PC-3 (cell line): ENCODE measurements around the gene ANKH. TPM values are rescaled to one million over a fixed set of nuclear protein-coding genes. Genes with fewer than 3 reads are reported as not detected.
A peak's percentile ranks its signal among the peaks of the same experiment; 100 is the strongest.

ENCODE experiments used
- ATAC-seq: fragments of 200-7000 bp; cut with Tn5 transposase; 2 replicates; pipeline ENCODE4 v1.9.1; 2020; ENCODE audit warnings: mild to moderate bottlenecking, moderate library complexity
- BruUV-seq: library from RNA; stranded (reverse); fragments of 400-500 nt; replicated peaks from 2 replicates; lab custom pipeline; 2021; lab: Mats Ljungman, UMichigan
- CTCF ChIA-PET: fragments of 300-600 bp; sonication (Branson Sonifier 250); formaldehyde crosslinking; loops from one replicate; lab custom pipeline; 2022; ENCODE audit warnings: antibody characterized with exemption; lab: Charles Lee
- POLR2A ChIA-PET: fragments of 300-600 bp; sonication (Branson Sonifier 250); formaldehyde crosslinking; loops from one replicate; lab custom pipeline; 2022; ENCODE audit warnings: antibody characterized with exemption; ENCODE audit not compliant: unreplicated experiment; lab: Charles Lee
- DNase-seq: peaks from one replicate; pipeline ENCODE4 v3.0.0-alpha.2; 2015
- H2AFZ ChIP-seq: fragments of 300-600 bp; sonication (generic); 2 replicates; pipeline ENCODE4 v1.6.0; 2016; ENCODE audit warnings: antibody characterized with exemption, low read length
- H3F3A ChIP-seq: fragments of 300-600 bp; sonication (generic); one replicate; pipeline ENCODE4 v1.6.0; 2017; ENCODE audit warnings: antibody characterized with exemption, low read length, control low read depth, mild to moderate bottlenecking; ENCODE audit not compliant: unreplicated experiment
- H3K27ac ChIP-seq: fragments of 300-600 bp; sonication (generic); 2 replicates; pipeline ENCODE4 v1.5.1; 2016; ENCODE audit warnings: mild to moderate bottlenecking, low read length
- H3K27me3 ChIP-seq: fragments of 300-600 bp; sonication (generic); 2 replicates; pipeline ENCODE4 v1.6.1; 2016; ENCODE audit warnings: low read length, mixed read lengths
- H3K36me3 ChIP-seq: fragments of 300-600 bp; sonication (generic); 2 replicates; pipeline ENCODE4 v1.6.1; 2016; ENCODE audit warnings: low read depth, mixed run types, low read length, mixed read lengths
- H3K4me1 ChIP-seq: fragments of 300-600 bp; sonication (generic); 2 replicates; pipeline ENCODE4 v1.5.1; 2016; ENCODE audit warnings: low read length; ENCODE audit not compliant: insufficient read depth
- H3K4me2 ChIP-seq: fragments of 300-600 bp; sonication (generic); 2 replicates; pipeline ENCODE4 v1.6.0; 2016; ENCODE audit warnings: low read length
- H3K4me3 ChIP-seq: fragments of 300-600 bp; sonication (generic); 2 replicates; pipeline ENCODE4 v1.5.1; 2016; ENCODE audit warnings: mild to moderate bottlenecking, low read length, mixed read lengths
- H3K79me2 ChIP-seq: fragments of 300-600 bp; sonication (generic); 2 replicates; pipeline ENCODE4 v1.6.1; 2017; ENCODE audit warnings: low read length, mixed read lengths
- H3K9ac ChIP-seq: fragments of 300-600 bp; sonication (generic); 2 replicates; pipeline ENCODE4 v1.6.0; 2016; ENCODE audit warnings: mild to moderate bottlenecking, low read length
- H3K9me2 ChIP-seq: fragments of 300-600 bp; sonication (generic); replicated peaks from 2 replicates; pipeline ENCODE4 v1.6.1; 2016; ENCODE audit warnings: mixed run types, low read length, mixed read lengths
- H3K9me3 ChIP-seq: fragments of 300-600 bp; sonication (generic); 2 replicates; pipeline ENCODE4 v1.6.1; 2016; ENCODE audit warnings: low read length, mixed read lengths
- H4K20me1 ChIP-seq: fragments of 300-600 bp; sonication (generic); 2 replicates; pipeline ENCODE4 v1.6.1; 2016; ENCODE audit warnings: low read length, mixed read lengths
- EZH2 ChIP-seq: fragments of 300-600 bp; sonication (generic); IDR thresholded peaks from one replicate; pipeline ENCODE4 v1.6.1; 2017; ENCODE audit warnings: antibody characterized with exemption, mild to moderate bottlenecking, low read length; ENCODE audit not compliant: unreplicated experiment
- EZH2phosphoT487 ChIP-seq: fragments of 300-600 bp; sonication (generic); IDR thresholded peaks from 2 replicates; pipeline ENCODE4 v1.6.1; 2018; ENCODE audit warnings: mild to moderate bottlenecking, antibody characterized with exemption, low read length, borderline replicate concordance
- intact Hi-C: fragments of 100-400 bp; cut with micrococcal nuclease; formaldehyde crosslinking; loops from 2 replicates; pipeline ENCODE4 v1.9.0; 2023
- total RNA-seq: library from RNA; depleted of rRNA; stranded (reverse); fragments of >200 nt; gene quantifications from 2 replicates; pipeline ENCODE4 v1.2.3, GENCODE V29; 2014
- TF ChIP-seq, protein P1 (sequence below): fragments of 300-600 bp; sonication (generic); conservative IDR thresholded peaks from 2 replicates; pipeline ENCODE4 v1.5.1; 2017; ENCODE audit warnings: antibody characterized with exemption, low read depth, mild to moderate bottlenecking, low read length

Gene ANKH
- total RNA-seq, 1 experiment from 2014 or later, result 11.6 TPM

DNA sequence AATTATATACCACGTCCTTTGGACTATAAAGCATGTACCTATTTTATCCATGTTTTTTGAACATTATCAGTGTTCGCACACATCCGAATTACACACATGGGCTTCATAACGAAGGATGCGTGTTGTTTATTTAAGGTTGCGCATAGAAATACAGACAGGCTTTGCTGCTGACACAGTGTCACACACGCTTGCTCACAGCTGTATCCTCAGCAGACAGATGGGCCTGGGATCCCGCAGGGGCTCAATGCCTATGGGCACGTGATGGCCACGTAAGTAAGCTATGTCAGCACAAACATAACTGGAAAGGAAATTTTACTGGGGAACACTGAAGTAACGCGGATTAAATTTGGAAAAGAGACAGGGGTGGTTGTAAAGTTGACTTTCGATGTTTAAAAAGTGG is 130.4 kb downstream of the ANKH start:
- POLR2A ChIA-PET, result interaction anchor here (0.6 kb wide), 1 partner anchor 262 kb away, joined by 5 read pairs; no protein-coding TSS in a partner anchor
- H4K20me1 ChIP-seq, result no peaks in the 10 kb centered on the region
- no peaks in the 10 kb centered on the region for H3K27me3 ChIP-seq
- H3K79me2 ChIP-seq, result no peaks in the 10 kb centered on the region
- no peak overlapping the region for H3K4me2 ChIP-seq
- no peaks in the 10 kb centered on the region for H3K9me3 ChIP-seq
- ATAC-seq, result no peak
- DNase-seq, result no peak
- no peak overlapping the region for H3K9ac ChIP-seq
- CTCF ChIA-PET, result no interaction called here
- no TSS peak for BruUV-seq
- H2AFZ ChIP-seq, result no peak overlapping the region
- H3K27ac ChIP-seq, result no peak overlapping the region
- TF ChIP-seq EZH2, result no peak
- TF ChIP-seq, protein P1, sequence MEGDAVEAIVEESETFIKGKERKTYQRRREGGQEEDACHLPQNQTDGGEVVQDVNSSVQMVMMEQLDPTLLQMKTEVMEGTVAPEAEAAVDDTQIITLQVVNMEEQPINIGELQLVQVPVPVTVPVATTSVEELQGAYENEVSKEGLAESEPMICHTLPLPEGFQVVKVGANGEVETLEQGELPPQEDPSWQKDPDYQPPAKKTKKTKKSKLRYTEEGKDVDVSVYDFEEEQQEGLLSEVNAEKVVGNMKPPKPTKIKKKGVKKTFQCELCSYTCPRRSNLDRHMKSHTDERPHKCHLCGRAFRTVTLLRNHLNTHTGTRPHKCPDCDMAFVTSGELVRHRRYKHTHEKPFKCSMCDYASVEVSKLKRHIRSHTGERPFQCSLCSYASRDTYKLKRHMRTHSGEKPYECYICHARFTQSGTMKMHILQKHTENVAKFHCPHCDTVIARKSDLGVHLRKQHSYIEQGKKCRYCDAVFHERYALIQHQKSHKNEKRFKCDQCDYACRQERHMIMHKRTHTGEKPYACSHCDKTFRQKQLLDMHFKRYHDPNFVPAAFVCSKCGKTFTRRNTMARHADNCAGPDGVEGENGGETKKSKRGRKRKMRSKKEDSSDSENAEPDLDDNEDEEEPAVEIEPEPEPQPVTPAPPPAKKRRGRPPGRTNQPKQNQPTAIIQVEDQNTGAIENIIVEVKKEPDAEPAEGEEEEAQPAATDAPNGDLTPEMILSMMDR, result no peak
- TF ChIP-seq EZH2phosphoT487, result no peak
- no peaks in the 10 kb centered on the region for H3K9me2 ChIP-seq
- peaks cover 37% of the 10 kb centered on the region for H3K4me1 ChIP-seq
- no peak overlapping the region for H3K4me3 ChIP-seq
- no peaks in the 10 kb centered on the region for H3K36me3 ChIP-seq
- no peaks in the 10 kb centered on the region for H3F3A ChIP-seq
- intact Hi-C loops, result loop anchor here (10.0 kb wide), 1 partner anchor 64 kb away; no protein-coding TSS in a partner anchor

GRCh38 chr5:14739981-14740380 is 131.6 kb downstream of the ANKH start:
- no TSS peak for BruUV-seq

DNA sequence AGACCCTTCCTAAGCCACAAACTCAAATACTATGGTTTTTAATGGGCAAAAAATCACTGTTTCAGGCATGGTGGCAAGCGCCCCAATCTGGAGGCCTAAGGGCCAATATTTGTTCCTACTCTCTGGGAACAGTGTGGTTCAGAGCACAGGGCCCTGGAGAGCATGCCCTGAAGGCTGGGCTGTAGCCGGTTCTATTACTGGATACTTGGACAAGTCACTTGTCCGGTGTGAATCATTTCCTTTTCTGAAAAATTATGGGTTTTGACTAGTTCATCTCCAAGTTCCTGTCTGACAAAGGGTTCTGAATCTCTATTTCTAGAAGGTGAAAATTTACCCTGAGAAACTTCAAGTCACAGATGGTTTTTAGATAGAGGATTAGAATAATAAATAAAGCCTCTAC is 132.0 kb downstream of the ANKH start:
- H3K4me3 ChIP-seq, result no peak overlapping the region
- TF ChIP-seq, protein P1, result no peak
- peak; percentile 89 for DNase-seq
- no peaks in the 10 kb centered on the region for H4K20me1 ChIP-seq
- ATAC-seq, result peak; percentile 82
- BruUV-seq, result no TSS peak
- CTCF ChIA-PET, result no interaction called here
- H3K4me1 ChIP-seq, result peaks cover 35% of the 10 kb centered on the region
- H2AFZ ChIP-seq, result no peak overlapping the region
- POLR2A ChIA-PET, result no interaction called here
- H3F3A ChIP-seq, result no peaks in the 10 kb centered on the region
- no peaks in the 10 kb centered on the region for H3K9me3 ChIP-seq
- intact Hi-C loops, result no loop called here
- H3K79me2 ChIP-seq, result no peaks in the 10 kb centered on the region
- no peaks in the 10 kb centered on the region for H3K27me3 ChIP-seq
- H3K4me2 ChIP-seq, result peak overlapping the region; percentile 50
- peak overlapping the region; percentile 49 for H3K9ac ChIP-seq
- no peaks in the 10 kb centered on the region for H3K36me3 ChIP-seq
- H3K9me2 ChIP-seq, result no peaks in the 10 kb centered on the region
- H3K27ac ChIP-seq, result peak overlapping the region; percentile 69

More at GRCh38 chr5:14739981-14740380, 131.6 kb downstream of the ANKH start:
- Histone ChIP-seq H3K4me1 (peaks cover 37% of the 10 kb centered on the region), H3K9me2 (no peaks in the 10 kb centered on the region), H3K9me3 (no peaks in the 10 kb centered on the region), H3K4me3 (no peak overlapping the region), H2AFZ (no peak overlapping the region), H3K27me3 (no peaks in the 10 kb centered on the region), H3F3A (no peaks in the 10 kb centered on the region), H3K9ac (peak overlapping the region; percentile 49), H4K20me1 (no peaks in the 10 kb centered on the region), H3K36me3 (no peaks in the 10 kb centered on the region), H3K4me2 (peak overlapping the region; percentile 50), H3K27ac (peak overlapping the region; percentile 69), H3K79me2 (no peaks in the 10 kb centered on the region)
- intact Hi-C loops, result loop anchor here (10.0 kb wide), 1 partner anchor 65 kb away; no protein-coding TSS in a partner anchor
- DNase-seq, result no peak
- POLR2A ChIA-PET, result no interaction called here
- CTCF ChIA-PET, result no interaction called here
- TF ChIP-seq EZH2phosphoT487, result no peak
- ATAC-seq, result no peak
